ENCODE data around the gene SDR42E2.
"Not testable (repeated sequence)": the region's sequence is repeated elsewhere in the genome, so short reads cannot be mapped to it uniquely, and the experiment has no call there.

Gene SDR42E2

GRCh38 chr16:22151246-22151998 lies 10.9 kb upstream of the SDR42E2 start:
- no peaks in the 10 kb centered on the region for H3K9me2 ChIP-seq (replicated peaks; ENCODE audit: control insufficient read depth, low read length)
- H3K36me3 ChIP-seq (ENCODE audit: control insufficient read depth, low read length), result no peaks in the 10 kb centered on the region
- no peaks in the 10 kb centered on the region for H3F3A ChIP-seq (ENCODE audit: control insufficient read depth, insufficient read depth)
- H3K4me3 ChIP-seq (ENCODE audit: low read length), result no peak overlapping the region
- H3K27me3 ChIP-seq (ENCODE audit: control insufficient read depth, low read length), result no peaks in the 10 kb centered on the region
- no peak for TF ChIP-seq EZH2phosphoT487 (IDR thresholded peaks at IDR 0.05; ENCODE audit: borderline replicate concordance, low read length)
- no peak for TF ChIP-seq CTCF (IDR thresholded peaks at IDR 0.05; ENCODE audit: low read depth, low read length, poor library complexity, severe bottlenecking)
- H3K27ac ChIP-seq (ENCODE audit: low read depth, low read length), result no peak overlapping the region
- no peaks in the 10 kb centered on the region for H3K4me1 ChIP-seq (ENCODE audit: control insufficient read depth, low read length)
- H3K79me2 ChIP-seq (ENCODE audit: control insufficient read depth, low read length), result no peaks in the 10 kb centered on the region
- H4K20me1 ChIP-seq (ENCODE audit: control insufficient read depth, insufficient read depth, low read depth, low read length), result no peaks in the 10 kb centered on the region
- H3K9me3 ChIP-seq (ENCODE audit: control insufficient read depth, insufficient read depth, low read length), result no peaks in the 10 kb centered on the region
- H3K4me2 ChIP-seq (ENCODE audit: low read length), result no peak overlapping the region

- Histone ChIP-seq H3K79me2 (ENCODE audit: control insufficient read depth, low read length) (no peaks in the 10 kb centered on the region), H3K9me2 (replicated peaks; ENCODE audit: control insufficient read depth, low read length) (no peaks in the 10 kb centered on the region), H3F3A (ENCODE audit: control insufficient read depth, insufficient read depth) (no peaks in the 10 kb centered on the region), H3K27ac (ENCODE audit: low read depth, low read length) (no peak overlapping the region), H3K9me3 (ENCODE audit: control insufficient read depth, insufficient read depth, low read length) (no peaks in the 10 kb centered on the region), H3K4me3 (ENCODE audit: low read length) (no peak overlapping the region), H3K36me3 (ENCODE audit: control insufficient read depth, low read length) (no peaks in the 10 kb centered on the region), H4K20me1 (ENCODE audit: control insufficient read depth, insufficient read depth, low read depth, low read length) (no peaks in the 10 kb centered on the region), H3K27me3 (ENCODE audit: control insufficient read depth, low read length) (no peaks in the 10 kb centered on the region), H3K4me2 (ENCODE audit: low read length) (no peak overlapping the region), H3K4me1 (ENCODE audit: control insufficient read depth, low read length) (no peaks in the 10 kb centered on the region)
- TF ChIP-seq CTCF (IDR thresholded peaks at IDR 0.05; ENCODE audit: low read depth, low read length, poor library complexity, severe bottlenecking) (no peak), EZH2phosphoT487 (IDR thresholded peaks at IDR 0.05; ENCODE audit: borderline replicate concordance, low read length) (no peak)
Observed at GRCh38 chr16:22152316-22152715, 10.0 kb upstream of the SDR42E2 start.

GRCh38 chr16:22153078-22153477 lies 9.2 kb upstream of the SDR42E2 start:
- not testable (repeated sequence) for H3K9me3 ChIP-seq (ENCODE audit: control insufficient read depth, insufficient read depth, low read length); H3K27ac ChIP-seq (ENCODE audit: low read depth, low read length); H3K4me1 ChIP-seq (ENCODE audit: control insufficient read depth, low read length); H3K9me2 ChIP-seq (replicated peaks; ENCODE audit: control insufficient read depth, low read length); H3K4me2 ChIP-seq (ENCODE audit: low read length); H3K4me3 ChIP-seq (ENCODE audit: low read length); H3K79me2 ChIP-seq (ENCODE audit: control insufficient read depth, low read length); H4K20me1 ChIP-seq (ENCODE audit: control insufficient read depth, insufficient read depth, low read depth, low read length); H3F3A ChIP-seq (ENCODE audit: control insufficient read depth, insufficient read depth); H3K36me3 ChIP-seq (ENCODE audit: control insufficient read depth, low read length); H3K27me3 ChIP-seq (ENCODE audit: control insufficient read depth, low read length)

- Histone ChIP-seq H3K79me2 (ENCODE audit: control insufficient read depth, low read length) (no peaks in the 10 kb centered on the region), H3F3A (ENCODE audit: control insufficient read depth, insufficient read depth) (no peaks in the 10 kb centered on the region), H3K4me3 (ENCODE audit: low read length) (no peak overlapping the region), H3K27me3 (ENCODE audit: control insufficient read depth, low read length) (peaks cover 11% of the 10 kb centered on the region; the same call in 1 of the 2 replicates), H4K20me1 (ENCODE audit: control insufficient read depth, insufficient read depth, low read depth, low read length) (no peaks in the 10 kb centered on the region), H3K4me1 (ENCODE audit: control insufficient read depth, low read length) (no peaks in the 10 kb centered on the region), H3K9me2 (replicated peaks; ENCODE audit: control insufficient read depth, low read length) (no peaks in the 10 kb centered on the region), H3K9me3 (ENCODE audit: control insufficient read depth, insufficient read depth, low read length) (no peaks in the 10 kb centered on the region), H3K36me3 (ENCODE audit: control insufficient read depth, low read length) (no peaks in the 10 kb centered on the region), H3K4me2 (ENCODE audit: low read length) (no peak overlapping the region), H3K27ac (ENCODE audit: low read depth, low read length) (no peak overlapping the region)
- TF ChIP-seq EZH2phosphoT487 (IDR thresholded peaks at IDR 0.05; ENCODE audit: borderline replicate concordance, low read length), result no peak
- no peak for TF ChIP-seq CTCF (IDR thresholded peaks at IDR 0.05; ENCODE audit: low read depth, low read length, poor library complexity, severe bottlenecking)
Observed at GRCh38 chr16:22161401-22161800, 905 bp upstream of the SDR42E2 start.

Measured in DOHH2 (cell line).